ENCODE results near the gene OR4D2.

GRCh38 chr17:58181796-58182195 lies 15.0 kb downstream of the OR4D2 start:
- TF ChIP-seq, protein P1, sequence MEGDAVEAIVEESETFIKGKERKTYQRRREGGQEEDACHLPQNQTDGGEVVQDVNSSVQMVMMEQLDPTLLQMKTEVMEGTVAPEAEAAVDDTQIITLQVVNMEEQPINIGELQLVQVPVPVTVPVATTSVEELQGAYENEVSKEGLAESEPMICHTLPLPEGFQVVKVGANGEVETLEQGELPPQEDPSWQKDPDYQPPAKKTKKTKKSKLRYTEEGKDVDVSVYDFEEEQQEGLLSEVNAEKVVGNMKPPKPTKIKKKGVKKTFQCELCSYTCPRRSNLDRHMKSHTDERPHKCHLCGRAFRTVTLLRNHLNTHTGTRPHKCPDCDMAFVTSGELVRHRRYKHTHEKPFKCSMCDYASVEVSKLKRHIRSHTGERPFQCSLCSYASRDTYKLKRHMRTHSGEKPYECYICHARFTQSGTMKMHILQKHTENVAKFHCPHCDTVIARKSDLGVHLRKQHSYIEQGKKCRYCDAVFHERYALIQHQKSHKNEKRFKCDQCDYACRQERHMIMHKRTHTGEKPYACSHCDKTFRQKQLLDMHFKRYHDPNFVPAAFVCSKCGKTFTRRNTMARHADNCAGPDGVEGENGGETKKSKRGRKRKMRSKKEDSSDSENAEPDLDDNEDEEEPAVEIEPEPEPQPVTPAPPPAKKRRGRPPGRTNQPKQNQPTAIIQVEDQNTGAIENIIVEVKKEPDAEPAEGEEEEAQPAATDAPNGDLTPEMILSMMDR (IDR thresholded peaks at IDR 0.05): no peak
- no peak for TF ChIP-seq POLR2A (IDR thresholded peaks at IDR 0.05)
